Gastroesophageal sphincter (tissue), 4 donors: ENCODE data around the gene MALL. TPM values are rescaled to one million over a fixed set of nuclear protein-coding genes. Genes with fewer than 3 reads are reported as not detected.
"Not testable (repeated sequence)": the region's sequence is repeated elsewhere in the genome, so short reads cannot be mapped to it uniquely, and the experiment has no call there.

ENCODE experiments used
- ATAC-seq: fragments of 150-250 bp; one replicate; pipeline ENCODE4 v1.9.1; 2016; ENCODE audit warnings: mild to moderate bottlenecking, moderate library complexity
- H3K27ac ChIP-seq, 4 donors: fragments of 200-600 bp; sonication (generic) in 3 of 4; 1 replicate in 3 of 4; 2 replicates in 1 of 4; pipeline ENCODE4 v1.5.1; 2016 to 2019
- H3K27me3 ChIP-seq: fragments of 200-600 bp; sonication (generic); one replicate; pipeline ENCODE4 v1.5.1; 2019
- H3K36me3 ChIP-seq, 2 donors: fragments of 200-600 bp; sonication (generic); one replicate each; pipeline ENCODE4 v1.5.1; 2019; ENCODE audit warnings: control low read depth in 1 of 2
- H3K4me1 ChIP-seq, 3 donors: fragments of 200-600 bp; sonication (generic); 1 replicate in 2 of 3; 2 replicates in 1 of 3; pipeline ENCODE4 v1.5.1; 2016 to 2019; ENCODE audit warnings: control low read depth in 2 of 3
- H3K4me3 ChIP-seq, 2 donors: fragments of 200-600 bp; sonication (generic); one replicate each; pipeline ENCODE4 v1.5.1; 2019; ENCODE audit warnings: mild to moderate bottlenecking in 1 of 2, moderate library complexity in 1 of 2
- H3K9me3 ChIP-seq, 3 donors: fragments of 200-600 bp; sonication (generic); one replicate each; pipeline ENCODE4 v1.5.1; 2017 to 2019; ENCODE audit warnings: control low read depth in 2 of 3
- EP300 ChIP-seq: sonication (generic); formaldehyde crosslinking; IDR thresholded peaks from one replicate; pipeline ENCODE4 v1.6.1; 2017; ENCODE audit warnings: antibody characterized with exemption, mild to moderate bottlenecking
- POLR2A ChIP-seq, 2 donors: fragments of 450-650 bp; IDR thresholded peaks; one replicate each; pipeline ENCODE4 v1.6.1; 2017; ENCODE audit warnings: antibody characterized with exemption in 2 of 2, mild to moderate bottlenecking in 2 of 2, moderate library complexity in 1 of 2
- POLR2AphosphoS5 ChIP-seq: sonication (generic); formaldehyde crosslinking; IDR thresholded peaks from one replicate; pipeline ENCODE4 v1.6.1; 2017; ENCODE audit warnings: antibody characterized with exemption
- WGBS, 2 donors: methylation state at CpG; one replicate each; pipeline ENCODE4 v1.1.5; 2018; ENCODE audit warnings: low coverage in 1 of 2; 5-methylcytosine and 5-hydroxymethylcytosine counted together
- total RNA-seq, 4 donors: library from RNA; depleted of rRNA; stranded (reverse); fragments of >200 nt; gene quantifications; one replicate each; pipeline ENCODE4 v1.1.0, GENCODE V29; 2016
- TF ChIP-seq, protein P1 (sequence below), 4 experiments: fragments of 200-600 bp in 2 of 4; fragments of 450-650 bp in 2 of 4; sonication (generic) in 1 of 4; IDR thresholded peaks; one replicate each; pipeline ENCODE4 v1.5.1; 2017 to 2019; ENCODE audit warnings: antibody characterized with exemption in 4 of 4, mild to moderate bottlenecking in 2 of 4, moderate library complexity in 2 of 4

The MALL gene
- total RNA-seq, 4 donors from 2014 or later: 2.5 to 28.3 (median 14.8) TPM

DNA sequence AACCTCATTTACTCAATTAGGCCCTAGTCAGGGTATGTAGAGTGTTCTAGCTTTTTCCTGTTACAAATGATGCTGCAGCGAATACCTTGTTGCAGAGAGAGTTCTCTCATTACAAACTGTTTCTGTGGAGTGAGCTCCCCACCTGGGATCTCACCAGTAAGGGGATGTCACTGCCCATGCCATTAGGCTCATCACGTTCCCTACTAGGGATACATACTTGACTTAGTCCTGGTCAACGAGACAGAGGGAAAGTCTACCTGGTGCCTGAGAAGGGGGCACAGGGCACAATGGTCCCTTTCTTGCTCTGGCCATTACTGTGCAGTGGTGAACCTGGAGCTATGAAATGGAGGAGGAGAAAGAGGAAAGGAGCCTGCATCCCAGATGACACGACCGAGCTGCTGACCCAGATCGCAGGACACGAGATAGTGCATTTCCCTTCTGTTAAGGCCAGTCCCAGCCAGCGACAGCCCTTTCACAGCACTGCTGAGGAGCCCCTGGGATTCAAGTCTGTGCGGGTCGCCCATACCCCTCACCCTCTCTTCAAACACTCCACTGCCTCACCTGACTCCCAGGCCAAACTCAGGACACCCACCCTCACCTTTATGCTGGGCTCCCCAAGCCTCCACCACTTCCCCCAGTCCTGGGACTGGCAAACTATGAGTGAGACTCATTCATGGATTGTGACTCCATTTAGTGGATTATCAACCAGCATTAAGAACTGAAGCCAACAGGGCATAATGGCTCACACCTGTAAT, 16.0 kb downstream of the MALL start:
- Histone ChIP-seq H3K27me3 (no peaks in the 10 kb centered on the region), H3K36me3 (no peaks in the 10 kb centered on the region), H3K27ac (peak overlapping the region in 3 of 4 donors; percentile 37 to 83 (median 68)), H3K4me1 (peaks cover 0 to 19% (median 11%) of the 10 kb centered on the region in 3 donors), H3K4me3 (no peak overlapping the region), H3K9me3 (no peaks in the 10 kb centered on the region)
- WGBS, 2 donors: 89 to 97% methylated on average over 4 to 5 of the region's 10 CpGs
- no peak for ATAC-seq
- no peak for TF ChIP-seq EP300

DNA sequence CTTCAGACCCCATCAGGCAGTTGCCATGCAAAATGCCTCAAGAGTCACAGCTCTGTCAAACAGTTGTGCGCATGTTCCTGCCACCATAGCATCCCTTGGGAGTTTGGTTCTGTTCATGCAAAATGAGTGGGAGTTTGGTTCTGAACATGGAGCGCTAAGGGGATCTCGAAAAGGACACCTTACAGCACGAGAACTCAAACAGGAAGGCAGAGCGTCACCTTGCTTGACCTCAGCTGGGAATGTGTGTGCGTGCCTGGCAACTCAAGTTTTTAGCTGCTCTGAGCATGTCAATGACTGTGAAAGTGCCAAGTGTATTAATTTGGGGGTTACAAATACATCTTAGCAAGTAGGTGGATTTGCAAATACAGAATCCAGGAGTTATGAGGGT, 16.6 kb downstream of the MALL start:
- Histone ChIP-seq H3K36me3 (no peaks in the 10 kb centered on the region), H3K4me1 (peaks cover 0 to 19% (median 11%) of the 10 kb centered on the region in 3 donors), H3K9me3 (no peaks in the 10 kb centered on the region), H3K4me3 (no peak overlapping the region), H3K27ac (peak overlapping the region in 1 of 4 donors; percentile 37), H3K27me3 (no peaks in the 10 kb centered on the region)
- TF ChIP-seq, protein P1, sequence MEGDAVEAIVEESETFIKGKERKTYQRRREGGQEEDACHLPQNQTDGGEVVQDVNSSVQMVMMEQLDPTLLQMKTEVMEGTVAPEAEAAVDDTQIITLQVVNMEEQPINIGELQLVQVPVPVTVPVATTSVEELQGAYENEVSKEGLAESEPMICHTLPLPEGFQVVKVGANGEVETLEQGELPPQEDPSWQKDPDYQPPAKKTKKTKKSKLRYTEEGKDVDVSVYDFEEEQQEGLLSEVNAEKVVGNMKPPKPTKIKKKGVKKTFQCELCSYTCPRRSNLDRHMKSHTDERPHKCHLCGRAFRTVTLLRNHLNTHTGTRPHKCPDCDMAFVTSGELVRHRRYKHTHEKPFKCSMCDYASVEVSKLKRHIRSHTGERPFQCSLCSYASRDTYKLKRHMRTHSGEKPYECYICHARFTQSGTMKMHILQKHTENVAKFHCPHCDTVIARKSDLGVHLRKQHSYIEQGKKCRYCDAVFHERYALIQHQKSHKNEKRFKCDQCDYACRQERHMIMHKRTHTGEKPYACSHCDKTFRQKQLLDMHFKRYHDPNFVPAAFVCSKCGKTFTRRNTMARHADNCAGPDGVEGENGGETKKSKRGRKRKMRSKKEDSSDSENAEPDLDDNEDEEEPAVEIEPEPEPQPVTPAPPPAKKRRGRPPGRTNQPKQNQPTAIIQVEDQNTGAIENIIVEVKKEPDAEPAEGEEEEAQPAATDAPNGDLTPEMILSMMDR (IDR thresholded peaks at IDR 0.05): no peak
- TF ChIP-seq EP300: no peak
- no peak for TF ChIP-seq POLR2A (IDR thresholded peaks at IDR 0.05)
- no peak for TF ChIP-seq POLR2AphosphoS5
- no peak for ATAC-seq
- 71 to 77% methylated on average over 3 to 6 of the region's 6 CpGs for WGBS, 2 donors

DNA sequence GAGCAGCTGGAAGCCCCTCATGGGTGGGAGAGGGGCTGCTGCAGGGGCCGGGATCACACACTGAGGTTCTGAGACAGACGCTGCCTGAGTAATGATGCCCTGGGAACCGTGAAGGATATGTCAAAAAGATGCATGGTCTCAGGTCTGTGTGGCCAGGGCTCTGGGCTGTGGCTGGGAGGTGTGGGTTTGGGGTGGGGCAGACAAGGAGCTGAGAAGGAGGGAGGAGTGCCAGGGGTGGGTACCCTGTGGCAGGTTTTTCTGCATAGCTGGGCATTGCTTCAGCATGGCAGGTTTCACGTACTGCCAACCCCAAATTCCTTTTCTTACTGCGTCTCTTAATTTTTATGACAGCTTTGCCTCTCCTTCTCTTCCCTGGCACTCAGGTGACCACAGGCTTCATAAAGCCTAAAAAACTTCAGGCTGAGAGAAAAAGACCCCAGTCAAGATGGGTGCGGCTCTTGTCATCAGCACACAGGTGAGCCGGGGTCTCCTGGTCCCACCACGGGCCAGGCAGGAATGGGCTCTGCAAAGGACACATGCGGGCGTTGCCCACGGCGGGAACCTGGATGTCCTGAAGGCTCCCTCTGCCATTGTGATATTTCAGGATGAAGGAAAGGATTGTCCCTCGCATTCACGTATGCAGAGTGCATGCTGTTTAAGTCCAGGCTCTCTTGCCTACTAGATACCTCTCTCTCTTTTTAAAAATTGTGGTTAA, 18.0 kb downstream of the MALL start:
- 88 to 93% methylated on average over 5 to 6 of the region's 14 CpGs for WGBS, 2 donors
- ATAC-seq: no peak

DNA sequence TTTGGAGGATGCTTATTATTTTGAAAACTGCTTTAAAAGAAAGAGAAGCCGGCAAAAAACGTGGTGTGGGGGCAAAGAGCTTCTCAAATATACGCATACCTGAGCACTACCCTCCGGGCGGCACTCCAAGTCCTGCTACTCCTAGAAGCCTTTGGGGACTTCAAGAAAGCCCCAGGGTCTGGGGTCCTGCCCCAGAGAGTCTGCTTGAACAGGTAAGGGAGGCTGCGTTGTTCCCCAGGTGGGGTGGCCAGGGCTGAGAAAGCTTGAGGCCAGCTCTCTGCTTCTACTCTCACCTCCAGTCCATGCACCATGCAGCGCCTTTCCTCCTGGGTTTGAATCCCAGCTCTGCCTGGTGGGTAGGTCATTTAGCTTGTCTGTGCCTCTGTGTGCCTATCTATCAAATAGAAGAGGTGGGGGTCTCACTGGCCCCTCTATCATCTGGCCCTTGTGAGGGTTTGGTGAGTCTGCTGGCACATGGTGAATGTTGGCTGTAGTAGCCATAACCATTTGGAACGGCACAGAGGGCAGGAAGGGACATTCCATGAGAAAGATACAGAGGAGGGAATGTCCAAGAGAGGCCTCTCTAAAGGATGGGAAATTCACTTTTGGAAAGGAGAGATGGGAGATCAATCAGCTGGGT, 19.5 kb downstream of the MALL start:
- no peak overlapping the region for H3K27ac ChIP-seq

More for the DNA sequence above, 18.0 kb downstream of the MALL start:
- H3K9me3 ChIP-seq: no peaks in the 10 kb centered on the region
- H3K4me3 ChIP-seq: no peak overlapping the region
- H3K27ac ChIP-seq: no peak overlapping the region
- H3K27me3 ChIP-seq: no peaks in the 10 kb centered on the region
- TF ChIP-seq, protein P1 (IDR thresholded peaks at IDR 0.05): no peak
- TF ChIP-seq POLR2AphosphoS5 (no peak), POLR2A (IDR thresholded peaks at IDR 0.05) (no peak), EP300 (no peak)
- peaks cover 0 to 19% (median 11%) of the 10 kb centered on the region in 3 donors for H3K4me1 ChIP-seq
- H3K36me3 ChIP-seq: no peaks in the 10 kb centered on the region

DNA sequence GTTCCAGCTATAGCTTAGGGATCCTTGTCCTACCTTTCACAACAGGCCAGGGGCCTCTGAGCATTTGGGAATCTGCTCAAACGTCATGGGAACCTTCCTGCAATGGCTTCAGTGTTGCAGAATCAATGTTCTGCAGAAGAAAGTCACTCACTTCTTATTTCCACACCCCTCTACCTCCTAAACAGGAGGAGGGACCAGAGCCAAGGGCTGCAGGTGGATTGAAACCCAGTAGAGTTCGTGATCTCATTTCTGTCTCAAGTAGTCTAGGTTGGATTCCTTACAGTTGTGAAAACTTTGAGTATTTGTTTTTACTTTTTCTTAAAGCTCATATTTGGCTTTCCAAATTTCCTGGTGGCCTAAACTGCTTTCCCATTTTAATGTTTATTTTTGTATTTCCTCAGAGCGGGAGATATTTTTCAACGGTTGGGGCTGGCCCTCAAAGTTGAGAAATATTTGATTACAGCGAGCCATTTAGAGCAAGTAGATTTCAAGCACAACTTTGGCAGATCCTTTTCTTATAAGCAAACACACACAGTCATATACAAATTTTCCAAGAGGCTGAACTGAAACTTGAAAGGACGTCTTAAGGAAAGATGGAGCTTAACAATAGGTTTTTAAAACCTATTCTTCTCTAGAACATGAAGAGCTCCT, 20.6 kb downstream of the MALL start:
- WGBS, 2 donors: 38 to 57% methylated on average over 4 of the region's 6 CpGs
- not testable (repeated sequence) for H3K27ac ChIP-seq, H3K36me3 ChIP-seq, H3K9me3 ChIP-seq, H3K27me3 ChIP-seq, H3K4me3 ChIP-seq, H3K4me1 ChIP-seq
- peak; percentile 68 for ATAC-seq

More for the DNA sequence above, 19.5 kb downstream of the MALL start:
- Histone ChIP-seq H3K27me3 (no peaks in the 10 kb centered on the region), H3K9me3 (no peaks in the 10 kb centered on the region), H3K4me1 (peaks cover 0 to 7% (median 5%) of the 10 kb centered on the region in 3 donors), H3K36me3 (no peaks in the 10 kb centered on the region), H3K4me3 (no peak overlapping the region)
- TF ChIP-seq, protein P1 (IDR thresholded peaks at IDR 0.05): no peak
- TF ChIP-seq POLR2AphosphoS5 (no peak), POLR2A (IDR thresholded peaks at IDR 0.05) (no peak), EP300 (no peak)
- 91 to 94% methylated on average over 3 to 6 of the region's 8 CpGs for WGBS, 2 donors
- no peak for ATAC-seq

DNA sequence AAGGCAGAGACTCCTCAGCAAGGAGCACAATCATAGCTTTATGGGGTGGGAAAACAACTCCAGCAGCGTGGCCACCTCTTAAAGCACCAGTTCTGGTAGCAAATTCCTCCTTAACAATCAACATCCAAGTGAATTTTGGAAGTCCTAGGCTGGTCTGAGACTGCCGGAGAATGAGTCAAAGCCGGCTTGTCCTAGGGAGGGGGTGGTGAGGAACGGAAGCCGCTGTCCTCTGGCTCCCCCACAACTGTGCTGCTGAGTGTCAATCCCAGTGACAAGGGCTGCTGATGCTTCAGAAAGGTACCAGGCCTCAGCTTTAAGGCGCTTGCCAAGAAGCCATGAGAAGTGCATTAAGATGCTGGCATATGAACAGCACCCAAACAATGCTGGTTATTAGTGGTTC, 21.7 kb downstream of the MALL start:
- not testable (repeated sequence) for H3K36me3 ChIP-seq, ATAC-seq
- no CpG with 5 or more reads among the region's 6 CpGs for WGBS, 2 donors

DNA sequence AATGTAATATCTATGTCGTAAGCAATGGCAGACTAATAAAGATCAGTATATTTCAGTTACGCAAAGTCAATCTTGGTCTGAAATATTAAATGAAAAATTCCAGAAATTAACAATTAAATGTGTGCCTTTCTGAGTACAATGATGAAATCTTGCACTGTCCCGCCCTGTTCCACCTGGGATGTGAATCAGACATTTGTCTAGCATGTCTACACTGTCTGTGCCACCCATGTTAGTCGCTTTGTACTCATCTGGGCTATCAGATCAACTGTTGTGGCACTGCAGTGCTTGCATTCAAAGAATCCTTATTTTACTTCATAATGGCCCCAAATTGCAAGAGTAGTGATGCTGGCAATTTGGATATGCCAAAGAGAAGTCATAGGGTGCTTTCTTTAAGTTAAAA, 25.5 kb downstream of the MALL start:
- H3K4me3 ChIP-seq, H3K4me1 ChIP-seq, ATAC-seq, H3K9me3 ChIP-seq, H3K36me3 ChIP-seq, H3K27me3 ChIP-seq, H3K27ac ChIP-seq: not testable (repeated sequence)
- WGBS, 2 donors: 50% methylated on average over 2 of the region's 4 CpGs; no CpG with 5 or more reads in 1 of the 2 donors

More for the DNA sequence above, 21.7 kb downstream of the MALL start:
- not testable (repeated sequence) for H3K27me3 ChIP-seq, H3K4me1 ChIP-seq, H3K27ac ChIP-seq, H3K4me3 ChIP-seq, H3K9me3 ChIP-seq

DNA sequence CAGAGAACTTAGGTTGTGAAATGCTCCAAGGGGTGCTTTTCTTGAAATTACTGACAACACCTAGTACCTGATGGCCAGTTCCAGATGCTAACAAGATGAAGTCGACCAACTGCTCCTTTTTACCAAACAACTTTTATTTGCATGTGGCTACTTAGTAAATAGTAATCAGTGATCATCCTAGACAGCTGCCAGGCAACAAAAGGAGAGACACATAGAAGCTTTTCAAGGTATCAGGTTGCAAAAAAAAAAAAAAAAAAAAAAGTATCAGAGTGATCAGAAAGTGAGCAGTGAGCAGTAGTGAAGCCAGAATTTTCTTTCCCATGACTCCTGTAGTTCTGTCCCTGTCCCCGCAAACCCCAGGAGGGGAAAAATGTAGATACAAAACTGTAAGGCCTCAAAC, 31.9 kb downstream of the MALL start:
- no CpG with 5 or more reads among the region's 2 CpGs for WGBS, 2 donors
- H3K4me3 ChIP-seq, ATAC-seq, H3K27me3 ChIP-seq, H3K4me1 ChIP-seq, H3K36me3 ChIP-seq, H3K27ac ChIP-seq, H3K9me3 ChIP-seq: not testable (repeated sequence)

DNA sequence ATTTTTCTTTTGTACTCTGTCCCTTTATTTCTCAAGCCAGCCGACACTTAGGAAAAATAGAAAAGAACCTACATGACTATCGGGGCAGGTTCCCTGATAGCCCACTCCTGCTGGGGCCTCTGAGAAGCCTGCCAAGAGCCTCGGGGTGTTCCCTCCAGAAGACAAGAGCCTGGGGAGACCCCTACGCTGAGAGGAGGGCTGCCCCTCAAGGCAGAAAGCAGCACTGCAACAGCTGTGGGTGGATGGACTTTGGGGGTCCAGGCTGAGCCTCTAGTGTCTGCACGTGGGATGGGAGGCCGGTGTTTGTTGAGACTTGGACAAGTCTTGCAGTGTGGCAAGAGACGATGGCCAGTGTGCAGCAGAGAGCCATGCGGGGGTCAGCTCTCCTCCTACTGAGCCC, 32.5 kb downstream of the MALL start:
- H3K4me3 ChIP-seq, H3K36me3 ChIP-seq, H3K4me1 ChIP-seq, ATAC-seq, H3K27ac ChIP-seq, H3K9me3 ChIP-seq, H3K27me3 ChIP-seq: not testable (repeated sequence)
- WGBS, 2 donors: no CpG with 5 or more reads among the region's 8 CpGs
